Retinal pigment epithelial cell (primary cell): ENCODE measurements around the gene PLA2G6.
A peak's percentile ranks its signal among the peaks of the same experiment; 100 is the strongest.
"Not testable (repeated sequence)": the region's sequence is repeated elsewhere in the genome, so short reads cannot be mapped to it uniquely, and the experiment has no call there.

Source experiments
- DNase-seq: peaks from one replicate; pipeline ENCODE4 v3.0.0-alpha.2; 2010; ENCODE audit warnings: low read depth
- H3K4me3 ChIP-seq: 2 replicates; pipeline ENCODE4 v1.5.1; 2011; ENCODE audit warnings: mild to moderate bottlenecking, low read length, control low read depth, moderate library complexity
- CTCF ChIP-seq: conservative IDR thresholded peaks from 2 replicates; pipeline ENCODE4 v1.5.1; 2011; ENCODE audit warnings: low read depth, low read length, control low read depth, inconsistent platforms

PLA2G6 gene

GRCh38 chr22:38187413-38188212, 6.0 kb upstream of the PLA2G6 start:
- no peak for TF ChIP-seq CTCF
- no peak overlapping the region for H3K4me3 ChIP-seq
- DNase-seq = no peak

GRCh38 chr22:38186429-38186828, 4.8 kb upstream of the PLA2G6 start:
- no peak for TF ChIP-seq CTCF
- DNase-seq = no peak
- no peak overlapping the region for H3K4me3 ChIP-seq

- no peak for TF ChIP-seq CTCF
- DNase-seq = no peak
- no peak overlapping the region for H3K4me3 ChIP-seq
Observed at GRCh38 chr22:38184788-38185187, 3.2 kb upstream of the PLA2G6 start.

GRCh38 chr22:38180841-38181452, 683 bp downstream of the PLA2G6 start:
- peak overlapping the region; percentile 64 for H3K4me3 ChIP-seq
- TF ChIP-seq CTCF = no peak
- no peak for DNase-seq

GRCh38 chr22:38178605-38178937, 3.1 kb downstream of the PLA2G6 start:
- not testable (repeated sequence) for H3K4me3 ChIP-seq, DNase-seq

- peak; percentile 84 for DNase-seq
- TF ChIP-seq CTCF = no peak
Observed at GRCh38 chr22:38177926-38178604, 3.6 kb downstream of the PLA2G6 start.

GRCh38 chr22:38177571-38177925, 4.1 kb downstream of the PLA2G6 start:
- not testable (repeated sequence) for H3K4me3 ChIP-seq, DNase-seq

More at GRCh38 chr22:38177926-38178604, 3.6 kb downstream of the PLA2G6 start:
- H3K4me3 ChIP-seq = no peak overlapping the region

- DNase-seq = no peak
- no peak for TF ChIP-seq CTCF
- no peak overlapping the region for H3K4me3 ChIP-seq
Observed at GRCh38 chr22:38177044-38177443, 4.6 kb downstream of the PLA2G6 start.
